Measurements from ENCODE around the gene EDEM3.

Gene EDEM3

DNA sequence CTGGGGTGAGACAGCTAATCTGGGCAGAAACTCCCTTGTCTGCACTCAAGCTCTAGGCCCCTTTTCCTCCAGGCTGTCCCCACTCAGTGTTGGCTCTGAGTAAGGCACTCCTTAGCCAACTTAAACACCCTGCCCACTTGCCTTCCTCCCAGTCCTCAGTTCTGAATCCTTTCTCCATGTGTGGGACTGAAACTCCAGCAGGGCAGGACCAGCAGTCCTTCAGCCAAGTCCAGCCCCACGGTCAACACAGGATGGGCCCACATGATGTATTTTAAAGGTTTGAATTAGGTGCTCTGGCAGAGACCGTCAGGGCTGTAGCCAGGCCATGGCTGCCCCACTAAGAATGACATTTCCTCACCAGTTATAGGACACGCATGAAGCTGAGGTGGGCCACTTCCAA lies 107.8 kb downstream of the EDEM3 start:
- DNase-seq (ENCODE audit: low read depth in 2 of 2): no peak
- H3K4me3 ChIP-seq (replicated peaks in 1 of 2; ENCODE audit: low read depth in 2 of 2, low read length in 2 of 2): no peak overlapping the region
- TF ChIP-seq, protein P1, sequence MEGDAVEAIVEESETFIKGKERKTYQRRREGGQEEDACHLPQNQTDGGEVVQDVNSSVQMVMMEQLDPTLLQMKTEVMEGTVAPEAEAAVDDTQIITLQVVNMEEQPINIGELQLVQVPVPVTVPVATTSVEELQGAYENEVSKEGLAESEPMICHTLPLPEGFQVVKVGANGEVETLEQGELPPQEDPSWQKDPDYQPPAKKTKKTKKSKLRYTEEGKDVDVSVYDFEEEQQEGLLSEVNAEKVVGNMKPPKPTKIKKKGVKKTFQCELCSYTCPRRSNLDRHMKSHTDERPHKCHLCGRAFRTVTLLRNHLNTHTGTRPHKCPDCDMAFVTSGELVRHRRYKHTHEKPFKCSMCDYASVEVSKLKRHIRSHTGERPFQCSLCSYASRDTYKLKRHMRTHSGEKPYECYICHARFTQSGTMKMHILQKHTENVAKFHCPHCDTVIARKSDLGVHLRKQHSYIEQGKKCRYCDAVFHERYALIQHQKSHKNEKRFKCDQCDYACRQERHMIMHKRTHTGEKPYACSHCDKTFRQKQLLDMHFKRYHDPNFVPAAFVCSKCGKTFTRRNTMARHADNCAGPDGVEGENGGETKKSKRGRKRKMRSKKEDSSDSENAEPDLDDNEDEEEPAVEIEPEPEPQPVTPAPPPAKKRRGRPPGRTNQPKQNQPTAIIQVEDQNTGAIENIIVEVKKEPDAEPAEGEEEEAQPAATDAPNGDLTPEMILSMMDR (IDR thresholded peaks at IDR 0.05; ENCODE audit: low read depth, low read length): no peak

DNA sequence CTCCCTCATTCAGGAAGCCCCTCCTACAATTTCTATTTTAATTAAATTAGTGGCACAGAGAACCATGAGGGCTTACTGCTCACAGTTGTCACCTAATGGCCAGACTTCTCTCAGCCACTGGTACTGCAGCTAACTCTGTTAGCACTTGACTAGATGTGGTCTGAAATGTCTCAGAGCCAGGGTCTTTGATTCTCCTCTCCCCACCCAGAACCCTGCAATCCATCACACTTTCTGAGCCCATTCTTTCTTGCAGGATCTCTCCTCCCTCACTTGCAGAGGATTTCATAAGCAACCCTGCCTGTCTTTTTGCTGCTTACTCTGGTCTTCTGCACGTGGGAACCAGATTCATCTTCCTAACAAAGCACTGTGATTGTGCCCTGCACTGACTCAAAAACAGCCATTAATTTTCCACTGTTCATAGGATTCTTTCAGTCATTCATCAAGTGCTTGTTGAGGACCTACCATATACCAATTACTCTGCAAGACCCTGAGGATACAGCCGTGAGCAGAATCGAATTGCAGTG lies 108.4 kb downstream of the EDEM3 start:
- DNase-seq (ENCODE audit: low read depth in 2 of 2): no peak
- no peak overlapping the region for H3K4me3 ChIP-seq (replicated peaks in 1 of 2; ENCODE audit: low read depth in 2 of 2, low read length in 2 of 2)
- TF ChIP-seq, protein P1 (IDR thresholded peaks at IDR 0.05; ENCODE audit: low read depth, low read length): no peak

DNA sequence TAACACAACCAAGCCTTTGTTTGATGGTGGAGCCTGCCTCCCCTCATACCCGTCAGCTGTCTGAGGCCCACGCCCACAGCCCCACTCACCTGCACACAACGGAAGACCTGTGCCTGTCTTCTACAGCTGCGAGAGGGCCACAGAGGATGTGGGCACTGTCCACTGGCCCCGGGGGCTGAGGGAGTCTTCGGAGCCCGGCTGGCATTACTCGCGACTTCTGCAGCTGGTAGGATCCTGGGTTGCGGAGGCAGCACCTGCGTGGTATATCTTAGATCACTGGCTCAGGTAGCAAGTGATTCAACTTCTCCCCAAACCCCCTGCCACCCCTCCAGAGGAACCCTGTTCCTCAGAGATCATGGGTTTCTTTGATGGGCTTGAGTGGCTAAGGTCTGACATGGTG lies 109.9 kb downstream of the EDEM3 start:
- DNase-seq (ENCODE audit: low read depth in 2 of 2): no peak
- TF ChIP-seq, protein P1 (IDR thresholded peaks at IDR 0.05; ENCODE audit: low read depth, low read length): no peak
- H3K4me3 ChIP-seq (replicated peaks in 1 of 2; ENCODE audit: low read depth in 2 of 2, low read length in 2 of 2): no peak overlapping the region

DNA sequence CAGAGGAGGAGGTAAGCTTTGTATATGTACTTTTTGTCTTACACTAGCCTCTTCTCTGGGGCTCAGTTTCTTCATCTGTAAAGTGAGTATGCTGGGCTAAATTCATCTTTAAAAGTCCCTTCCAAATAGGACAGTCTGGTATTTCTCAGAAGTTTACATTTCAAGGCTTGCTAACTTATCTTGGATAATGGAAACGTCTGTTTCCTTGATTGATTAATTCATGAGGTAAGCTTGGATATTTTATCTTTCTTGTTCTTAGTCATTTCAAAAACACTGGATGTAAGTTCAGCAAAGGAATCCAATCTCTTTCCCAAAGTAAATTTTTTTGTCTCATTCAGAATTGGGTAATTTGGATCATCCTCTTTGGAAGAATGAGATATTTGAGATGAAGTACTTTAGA lies 111.0 kb downstream of the EDEM3 start:
- no peak for DNase-seq (ENCODE audit: low read depth in 2 of 2)
- TF ChIP-seq, protein P1 (IDR thresholded peaks at IDR 0.05; ENCODE audit: low read depth, low read length): no peak
- H3K4me3 ChIP-seq (replicated peaks in 1 of 2; ENCODE audit: low read depth in 2 of 2, low read length in 2 of 2): no peak overlapping the region

GRCh38 chr1:184641894-184642293 lies 112.8 kb downstream of the EDEM3 start:
- DNase-seq (ENCODE audit: low read depth in 2 of 2): no peak
- TF ChIP-seq, protein P1 (IDR thresholded peaks at IDR 0.05; ENCODE audit: low read depth, low read length): no peak
- no peak overlapping the region for H3K4me3 ChIP-seq (replicated peaks in 1 of 2; ENCODE audit: low read depth in 2 of 2, low read length in 2 of 2)

- no peak for DNase-seq (ENCODE audit: low read depth in 2 of 2)
- TF ChIP-seq, protein P1 (IDR thresholded peaks at IDR 0.05; ENCODE audit: low read depth, low read length): no peak
These were observed 114.2 kb downstream of the EDEM3 start for GRCh38 chr1:184640505-184640904.

More at GRCh38 chr1:184640505-184640904, 114.2 kb downstream of the EDEM3 start:
- no peak overlapping the region for H3K4me3 ChIP-seq (replicated peaks in 1 of 2; ENCODE audit: low read depth in 2 of 2, low read length in 2 of 2)

All from cardiac fibroblast (primary cell).